Measurements from ENCODE around the gene ADGRD2. TPM values are rescaled to one million over a fixed set of nuclear protein-coding genes. Genes with fewer than 3 reads are reported as not detected.

Gene ADGRD2
- total RNA-seq, 1 experiment from 2014 or later: not detected

- intact Hi-C loops (cut with micrococcal nuclease; ENCODE audit: unreplicated experiment) (no loop called here), in situ Hi-C loops (cut with HindIII; ENCODE audit: low pct_unique_long_range_greater_than_20kb, low sequenced_read_pairs) (no loop called here)
- Histone ChIP-seq H3K9me3 (ENCODE audit: control insufficient read depth, insufficient read depth, low read depth, low read length) (no peaks in the 10 kb centered on the region), H3K36me3 (ENCODE audit: control insufficient read depth, insufficient read depth, low read length) (no peaks in the 10 kb centered on the region), H3K27me3 (ENCODE audit: control insufficient read depth, insufficient read depth, low read length) (no peaks in the 10 kb centered on the region; the same call in 1 of the 2 replicates), H3K27ac (ENCODE audit: low read length) (no peak overlapping the region), H3K4me1 (ENCODE audit: control insufficient read depth, insufficient read depth, low read length) (no peaks in the 10 kb centered on the region), H3K4me3 (ENCODE audit: low read depth in 2 of 2, low read length in 2 of 2) (no peak overlapping the region)
- CTCF ChIA-PET: no interaction called here
- no peak for TF ChIP-seq TCF7L2 (IDR thresholded peaks at IDR 0.05; ENCODE audit: low read depth, low read length)
- no peak for DNase-seq (ENCODE audit: low read depth, low spot score)
- BruUV-seq (replicated peaks): no TSS peak
- POLR2A ChIA-PET: no interaction called here
- no peak for ATAC-seq
These were observed 51.6 kb downstream of the ADGRD2 start for GRCh38 chr9:124501771-124502320.

GRCh38 chr9:124502711-124503702 lies 52.8 kb downstream of the ADGRD2 start:
- intact Hi-C loops (cut with micrococcal nuclease; ENCODE audit: unreplicated experiment): no loop called here
- Histone ChIP-seq H3K9me3 (ENCODE audit: control insufficient read depth, insufficient read depth, low read depth, low read length) (no peaks in the 10 kb centered on the region), H3K4me1 (ENCODE audit: control insufficient read depth, insufficient read depth, low read length) (no peaks in the 10 kb centered on the region), H3K27me3 (ENCODE audit: control insufficient read depth, insufficient read depth, low read length) (no peaks in the 10 kb centered on the region; the same call in 1 of the 2 replicates), H3K4me3 (ENCODE audit: low read depth in 2 of 2, low read length in 2 of 2) (no peak overlapping the region), H3K27ac (ENCODE audit: low read length) (no peak overlapping the region), H3K36me3 (ENCODE audit: control insufficient read depth, insufficient read depth, low read length) (no peaks in the 10 kb centered on the region)
- TF ChIP-seq TCF7L2 (IDR thresholded peaks at IDR 0.05; ENCODE audit: low read depth, low read length) (no peak), REST (IDR thresholded peaks at IDR 0.05; ENCODE audit: insufficient read depth in 1 of 2, low read depth in 2 of 2, low read length in 1 of 2) (no peak), SIN3A (IDR thresholded peaks at IDR 0.05; ENCODE audit: borderline replicate concordance, insufficient read depth, low read depth, low read length) (no peak), POLR2AphosphoS5 (IDR thresholded peaks at IDR 0.05; ENCODE audit: low read depth, low read length) (no peak), CTCF (IDR thresholded peaks at IDR 0.05) (no peak)
- DNase-seq (ENCODE audit: low read depth, low spot score) (no peak), ATAC-seq (no peak)
- POLR2A ChIA-PET: no interaction called here
- CTCF ChIA-PET: interaction anchor here (0.7 kb wide), 1 partner anchor 652 kb away, joined by 16 read pairs; no protein-coding TSS in a partner anchor
- in situ Hi-C loops (cut with HindIII; ENCODE audit: low pct_unique_long_range_greater_than_20kb, low sequenced_read_pairs): no loop called here
- no TSS peak for BruUV-seq (replicated peaks)

Measured in Panc1 (cell line).